HG02938 (cell line): ENCODE results near the gene ANXA9.

ENCODE experiments used
- ATAC-seq: cut with Tn5 transposase; IDR thresholded peaks from one replicate; pipeline ENCODE4 v1.9.1; 2021; ENCODE audit warnings: mild to moderate bottlenecking, moderate library complexity; ENCODE audit not compliant: unreplicated experiment

The ANXA9 gene

GRCh38 chr1:150981805-150982712, at the start of gene ANXA9:
Gene ANXA9, plus strand, starts transcription at chr1:150982292. Its CDS starts 814 bp downstream, at chr1:150983106.
- ATAC-seq: no peak

- ATAC-seq: no peak
Measured at GRCh38 chr1:150944856-150945255, 37.2 kb upstream of the ANXA9 start.

GRCh38 chr1:150954708-150955107, 27.4 kb upstream of the ANXA9 start:
- no peak for ATAC-seq

- ATAC-seq: no peak
Measured at GRCh38 chr1:150955280-150955679, 26.8 kb upstream of the ANXA9 start.

GRCh38 chr1:150957666-150958065, 24.4 kb upstream of the ANXA9 start:
- ATAC-seq: no peak

- ATAC-seq: no peak
Measured at GRCh38 chr1:150960646-150961045, 21.4 kb upstream of the ANXA9 start.

GRCh38 chr1:150961756-150962155, 20.3 kb upstream of the ANXA9 start:
- ATAC-seq: no peak

GRCh38 chr1:150963321-150964163, 18.6 kb upstream of the ANXA9 start:
- no peak for ATAC-seq

GRCh38 chr1:150964164-150964489, 18.0 kb upstream of the ANXA9 start:
- no peak for ATAC-seq

GRCh38 chr1:150965605-150966004, 16.5 kb upstream of the ANXA9 start:
- ATAC-seq: no peak

- no peak for ATAC-seq
Measured at GRCh38 chr1:150966011-150966410, 16.1 kb upstream of the ANXA9 start.

- ATAC-seq: no peak
Measured at GRCh38 chr1:150967936-150968335, 14.2 kb upstream of the ANXA9 start.

- no peak for ATAC-seq
Measured at GRCh38 chr1:150968491-150968890, 13.6 kb upstream of the ANXA9 start.

- no peak for ATAC-seq
Measured at GRCh38 chr1:150969626-150970025, 12.5 kb upstream of the ANXA9 start.

- no peak for ATAC-seq
Measured at GRCh38 chr1:150970808-150971582, 11.1 kb upstream of the ANXA9 start.

GRCh38 chr1:150971583-150972416, 10.3 kb upstream of the ANXA9 start:
- no peak for ATAC-seq

- no peak for ATAC-seq
Measured at GRCh38 chr1:150972417-150972940, 9.6 kb upstream of the ANXA9 start.

- ATAC-seq: no peak
Measured at GRCh38 chr1:150973258-150973835, 8.7 kb upstream of the ANXA9 start.

GRCh38 chr1:150973836-150974579, 8.1 kb upstream of the ANXA9 start:
- no peak for ATAC-seq
